ENCODE data around the gene FES.

- TF ChIP-seq CTCF (IDR thresholded peaks at IDR 0.05) (no peak), POLR2A (IDR thresholded peaks at IDR 0.05) (no peak), POLR2AphosphoS5 (IDR thresholded peaks at IDR 0.05) (no peak)
Observed at GRCh38 chr15:90892498-90893174, 8.3 kb downstream of the FES start.
